Stromal cell of bone marrow (primary cell): Measurements from ENCODE around the gene DHRS7C.

ENCODE experiments used
- DNase-seq: peaks from one replicate; pipeline ENCODE4 v3.0.0-alpha.2; 2012; ENCODE audit warnings: low read depth

Gene DHRS7C, protein sequence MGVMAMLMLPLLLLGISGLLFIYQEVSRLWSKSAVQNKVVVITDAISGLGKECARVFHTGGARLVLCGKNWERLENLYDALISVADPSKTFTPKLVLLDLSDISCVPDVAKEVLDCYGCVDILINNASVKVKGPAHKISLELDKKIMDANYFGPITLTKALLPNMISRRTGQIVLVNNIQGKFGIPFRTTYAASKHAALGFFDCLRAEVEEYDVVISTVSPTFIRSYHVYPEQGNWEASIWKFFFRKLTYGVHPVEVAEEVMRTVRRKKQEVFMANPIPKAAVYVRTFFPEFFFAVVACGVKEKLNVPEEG

GRCh38 chr17:9790889-9791876 is at the start of gene DHRS7C:
Gene DHRS7C, minus strand, starts transcription at chr17:9791592. Its CDS starts 308 bp downstream, at chr17:9791284.
- no peak for DNase-seq

GRCh38 chr17:9839433-9839832 is 48.0 kb upstream of the DHRS7C start:
- DNase-seq: no peak

GRCh38 chr17:9837551-9838471 is 46.4 kb upstream of the DHRS7C start:
- DNase-seq: peak; percentile 61

DNA sequence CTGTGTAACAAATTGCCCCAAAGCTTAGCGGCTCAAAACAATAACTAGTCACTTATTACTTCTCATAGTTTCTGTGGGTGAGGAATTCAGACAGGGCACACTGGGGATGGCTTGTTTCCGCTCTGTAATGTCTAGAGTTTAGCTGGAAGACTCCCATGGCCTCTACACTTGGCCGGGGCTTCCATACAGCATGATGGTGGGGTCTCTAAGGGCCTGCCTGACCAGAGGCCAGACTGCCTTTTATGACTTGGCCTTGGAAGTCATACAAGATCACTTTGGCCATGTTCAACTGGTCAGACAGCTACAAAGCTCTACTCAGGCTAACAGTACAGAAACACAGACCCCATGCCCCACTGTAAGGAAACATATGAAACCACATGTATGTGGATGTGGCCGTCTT is 42.5 kb upstream of the DHRS7C start:
- no peak for DNase-seq

DNA sequence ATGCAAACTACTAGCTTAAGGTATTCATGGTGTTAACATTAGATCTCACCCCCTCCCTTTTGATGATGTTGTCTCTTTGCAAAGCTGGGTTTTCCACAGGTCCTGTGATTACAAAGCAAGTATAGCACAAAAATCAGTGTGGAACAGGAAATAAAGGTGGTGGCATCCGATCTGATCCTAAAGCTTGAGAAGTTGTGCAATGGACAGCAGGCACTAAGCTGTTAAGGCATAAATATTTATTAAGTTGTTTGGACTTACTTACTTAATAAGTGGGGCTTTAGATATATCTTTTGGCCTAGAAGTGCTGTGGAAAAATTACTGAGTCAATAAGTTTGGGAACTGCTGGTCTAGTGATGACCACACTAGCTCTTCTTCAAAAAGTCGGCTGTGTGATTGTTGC is 39.3 kb upstream of the DHRS7C start:
- DNase-seq: no peak

- no peak for DNase-seq
Observed at GRCh38 chr17:9829343-9829742, 38.0 kb upstream of the DHRS7C start.

- no peak for DNase-seq
Observed at GRCh38 chr17:9828296-9829295, 37.2 kb upstream of the DHRS7C start.

DNA sequence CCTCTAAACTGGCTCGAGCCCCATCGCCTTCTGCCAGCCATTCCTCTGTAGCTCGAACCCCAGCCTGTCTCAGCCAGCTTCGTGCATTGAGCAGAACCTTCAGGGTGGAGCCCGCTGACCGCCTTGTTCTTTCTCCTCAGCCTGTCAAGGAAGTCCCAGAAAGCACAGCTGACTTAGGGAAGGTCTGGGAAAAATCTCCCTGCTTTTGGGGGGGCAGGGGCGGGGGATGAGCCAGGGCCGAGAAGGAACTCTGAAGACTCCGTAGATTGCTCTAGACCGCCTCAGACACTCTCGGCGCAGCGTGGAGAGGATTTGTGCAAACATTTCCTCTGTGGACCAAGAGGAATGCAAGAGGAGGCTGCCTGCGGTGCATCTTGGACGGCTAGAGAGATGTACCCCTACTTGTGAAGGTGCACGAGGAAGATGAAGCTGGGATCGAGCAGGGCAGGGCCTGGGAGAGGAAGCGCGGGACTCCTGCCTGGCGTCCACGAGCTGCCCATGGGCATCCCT is 34.3 kb upstream of the DHRS7C start, which contains the start of gene GLP2R:
Gene GLP2R (plus strand): TSS at position 284 of the 510 bp plus-strand sequence. CDS start 140 bp downstream, at position 424.
- no peak for DNase-seq

GRCh38 chr17:9824797-9825338 is 33.5 kb upstream of the DHRS7C start:
- DNase-seq: no peak

DNA sequence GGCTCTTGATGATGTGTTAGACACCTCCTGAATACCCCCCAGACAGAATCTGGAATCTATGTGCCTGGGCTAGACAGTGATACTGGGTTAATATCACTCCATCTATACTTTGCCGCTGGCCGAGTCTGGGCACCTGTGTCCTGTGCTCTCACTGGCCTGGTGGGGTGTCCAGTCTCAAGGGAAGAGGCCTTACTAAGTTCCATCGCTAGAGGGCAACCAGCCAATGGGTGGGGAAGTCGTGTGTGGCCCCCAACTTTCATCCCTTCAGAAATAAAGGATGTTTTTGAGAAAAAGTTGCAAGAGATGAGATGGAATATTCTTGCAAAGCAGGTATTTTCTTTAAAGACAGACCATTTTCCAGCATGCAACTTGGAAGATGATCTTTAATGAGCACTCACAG is 32.7 kb upstream of the DHRS7C start:
- no peak for DNase-seq

GRCh38 chr17:9821921-9822320 is 30.5 kb upstream of the DHRS7C start, which contains the start of gene GSG1L2:
Gene GSG1L2, minus strand, starts transcription at chr17:9822079. Its CDS starts 8 bp downstream, at chr17:9822071.
- no peak for DNase-seq

DNA sequence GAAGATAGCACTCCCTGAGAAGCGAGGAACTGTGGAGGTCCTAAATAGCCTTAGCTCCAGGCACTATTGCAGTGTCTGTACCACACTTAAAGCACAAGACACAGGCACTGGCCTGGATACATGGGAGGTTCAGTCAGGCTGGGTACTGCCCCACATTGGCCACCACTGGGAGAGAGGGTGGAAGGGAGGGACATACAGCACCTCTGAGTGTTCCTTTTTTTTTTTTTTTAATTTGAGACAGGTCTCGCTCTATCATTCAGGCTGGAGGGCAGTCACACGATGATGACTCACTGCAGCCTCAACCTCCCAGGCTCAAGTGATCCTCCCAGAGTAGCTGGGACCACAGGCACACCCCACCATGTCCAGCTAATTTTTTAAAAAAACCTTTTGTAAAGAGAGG is 29.1 kb upstream of the DHRS7C start:
- no peak for DNase-seq

DNA sequence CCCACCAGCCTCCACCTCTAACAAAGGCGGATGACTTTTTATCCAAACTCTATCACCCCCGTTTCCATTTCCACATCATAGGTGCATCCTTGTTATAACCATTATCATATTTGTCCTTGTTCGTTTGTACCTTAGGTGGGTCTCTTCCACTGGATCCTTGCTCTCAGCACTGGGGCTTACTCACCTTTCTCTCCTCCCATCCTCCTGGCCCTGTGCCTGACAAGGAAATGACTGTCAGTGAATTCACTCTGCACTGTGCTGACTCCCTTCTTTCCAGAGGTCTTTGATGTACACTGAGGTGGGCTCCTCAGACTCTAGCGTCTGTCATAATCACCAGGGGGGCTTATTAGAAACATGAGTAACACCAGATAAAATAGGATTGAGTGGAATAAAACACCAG is 27.4 kb upstream of the DHRS7C start:
- no peak for DNase-seq

GRCh38 chr17:9817086-9817485 is 25.7 kb upstream of the DHRS7C start:
- DNase-seq: no peak

- no peak for DNase-seq
Observed at GRCh38 chr17:9816472-9816871, 25.1 kb upstream of the DHRS7C start.

- DNase-seq: no peak
Observed at GRCh38 chr17:9814337-9814945, 23.0 kb upstream of the DHRS7C start.

DNA sequence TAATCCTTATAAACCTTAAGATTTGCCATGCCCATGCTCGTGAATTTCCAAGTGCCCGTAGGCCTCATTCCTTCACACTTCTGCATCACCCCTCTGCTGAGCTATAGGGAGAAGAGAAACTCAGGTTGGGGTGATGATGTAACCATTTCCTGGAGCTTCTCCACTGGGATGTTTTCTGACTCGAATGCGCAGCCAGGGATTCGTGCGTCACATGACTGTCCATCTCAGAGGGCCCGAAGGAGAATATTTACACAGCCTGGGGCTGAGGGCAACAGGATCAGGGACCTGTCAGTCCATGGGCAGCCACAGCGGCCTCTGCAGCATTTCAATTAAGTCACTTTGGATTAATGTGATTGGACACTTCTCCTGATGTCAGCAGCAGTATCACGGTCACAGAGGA is 21.8 kb upstream of the DHRS7C start:
- no peak for DNase-seq

DNA sequence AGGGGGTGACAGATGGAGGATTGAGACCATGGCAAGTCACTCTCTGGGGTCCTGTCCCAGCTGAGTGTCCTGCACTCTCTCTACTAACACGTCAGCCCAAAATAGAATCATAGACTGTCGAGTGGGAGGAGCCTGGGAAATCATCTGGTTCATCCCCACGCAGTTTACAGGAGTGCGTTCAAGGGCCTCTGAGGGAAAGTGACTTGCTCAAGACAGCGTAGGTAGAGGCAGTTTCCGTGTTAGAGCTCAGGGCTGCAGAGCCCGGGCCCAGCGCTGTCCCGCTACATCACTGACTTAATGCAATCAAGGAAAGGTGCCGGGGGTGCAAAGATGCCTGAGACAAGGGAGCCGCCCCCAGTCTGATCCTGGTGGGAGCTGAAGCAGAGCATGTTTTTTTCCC is 20.1 kb upstream of the DHRS7C start:
- no peak for DNase-seq

GRCh38 chr17:9811086-9811485 is 19.7 kb upstream of the DHRS7C start:
- no peak for DNase-seq
